HG02943 (cell line): ENCODE results near the gene CA6.
"Not testable (repeated sequence)": the region's sequence is repeated elsewhere in the genome, so short reads cannot be mapped to it uniquely, and the experiment has no call there.

Experiments used
- ATAC-seq: cut with Tn5 transposase; IDR thresholded peaks from one replicate; pipeline ENCODE4 v1.9.1; 2021; ENCODE audit warnings: mild to moderate bottlenecking, low read depth, moderate library complexity; ENCODE audit not compliant: unreplicated experiment

The CA6 gene

DNA sequence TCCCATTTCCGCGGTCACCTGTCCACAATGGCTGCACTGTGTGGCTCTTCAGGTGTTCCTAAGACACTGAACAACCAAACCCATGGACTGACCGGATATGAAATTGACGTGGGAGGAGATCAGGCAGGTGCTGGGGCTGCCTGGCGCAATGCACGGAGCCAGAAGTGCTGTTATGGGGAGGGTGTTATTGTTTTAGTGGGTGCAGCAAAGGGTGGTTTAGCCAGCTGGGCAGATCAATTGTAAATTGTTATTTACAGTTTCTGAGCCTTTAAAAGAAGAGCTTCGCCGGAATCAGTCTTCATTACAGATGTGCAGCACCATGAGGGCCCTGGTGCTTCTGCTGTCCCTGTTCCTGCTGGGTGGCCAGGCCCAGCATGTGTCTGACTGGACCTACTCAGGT is at the start of gene CA6:
Gene CA6, plus strand, starts transcription at position 301 of the 400 bp plus-strand sequence. Its CDS starts 19 bp downstream, at position 320.
- no peak for ATAC-seq

DNA sequence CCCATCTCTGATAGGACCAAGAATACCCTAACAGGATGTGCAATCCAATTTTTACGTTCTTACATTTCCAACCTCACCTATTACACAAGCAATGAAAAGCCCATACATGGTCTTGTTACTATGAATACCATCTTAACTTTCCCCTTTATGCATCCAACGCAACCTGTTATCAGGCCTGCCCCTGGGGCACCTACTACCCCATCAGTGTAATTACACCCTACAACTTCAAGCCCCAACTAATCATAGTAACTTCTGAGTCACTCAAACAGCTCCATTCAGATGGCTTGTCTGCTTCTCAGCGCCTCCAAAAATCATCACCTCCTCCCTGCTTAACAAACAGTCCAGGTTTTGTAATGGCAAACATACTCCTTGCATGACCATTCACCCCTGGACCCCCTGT is 48.9 kb upstream of the CA6 start:
- not testable (repeated sequence) for ATAC-seq

DNA sequence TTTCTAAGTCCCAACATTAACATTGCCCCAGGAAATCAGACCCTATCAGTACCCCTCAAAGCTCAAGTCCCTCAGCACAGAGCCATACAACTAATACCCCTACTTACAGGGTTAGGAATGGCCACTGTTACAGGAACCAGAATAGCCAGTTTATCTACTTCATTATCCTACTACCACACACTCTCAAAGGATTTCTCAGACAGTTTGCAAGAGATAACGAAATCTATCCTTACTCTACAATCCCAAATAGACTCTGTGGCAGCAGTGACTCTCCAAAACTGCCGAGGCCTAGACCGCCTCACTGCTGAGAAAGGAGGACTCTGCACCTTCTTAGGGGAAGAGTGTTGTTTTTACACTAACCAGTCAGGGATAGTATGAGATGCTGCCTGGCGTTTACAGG is 48.2 kb upstream of the CA6 start:
- not testable (repeated sequence) for ATAC-seq

DNA sequence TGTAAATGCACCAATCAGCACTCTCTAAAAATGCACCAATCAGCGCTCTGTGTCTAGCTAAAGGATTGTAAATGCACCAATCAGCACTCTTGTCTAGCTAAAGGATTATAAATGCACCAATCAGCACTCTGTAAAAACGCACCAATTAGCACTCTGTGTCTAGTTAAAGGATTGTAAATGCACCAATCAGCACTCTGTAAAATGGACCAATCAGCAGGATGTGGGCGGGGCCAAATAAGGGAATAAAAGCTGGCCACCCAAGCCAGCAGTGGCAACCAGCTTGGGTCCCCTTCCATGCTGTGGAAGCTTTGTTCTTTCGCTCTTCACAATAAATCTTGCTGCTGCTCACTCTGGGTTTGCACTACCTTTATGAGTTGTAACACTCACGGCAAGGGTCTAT is 47.2 kb upstream of the CA6 start:
- not testable (repeated sequence) for ATAC-seq

DNA sequence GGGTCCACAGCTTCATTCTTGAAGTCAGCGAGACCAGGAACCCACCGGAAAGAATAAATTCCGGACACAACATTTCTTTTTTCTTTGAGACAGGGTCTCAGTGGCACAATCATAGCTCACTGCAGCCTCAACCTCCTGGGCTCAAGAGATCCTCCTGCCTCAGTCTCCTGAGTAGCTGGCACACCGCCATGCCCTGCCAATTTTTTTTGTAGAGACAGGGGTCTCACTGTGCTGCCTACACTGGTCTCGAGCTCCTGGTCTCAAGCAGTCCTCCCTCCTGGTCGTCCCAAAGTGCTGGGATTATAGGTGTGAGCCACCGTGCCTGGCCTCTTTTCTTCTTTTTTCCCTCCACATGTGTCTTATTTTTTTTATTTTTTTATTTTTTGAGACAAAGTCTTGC is 46.6 kb upstream of the CA6 start:
- ATAC-seq, result no peak

DNA sequence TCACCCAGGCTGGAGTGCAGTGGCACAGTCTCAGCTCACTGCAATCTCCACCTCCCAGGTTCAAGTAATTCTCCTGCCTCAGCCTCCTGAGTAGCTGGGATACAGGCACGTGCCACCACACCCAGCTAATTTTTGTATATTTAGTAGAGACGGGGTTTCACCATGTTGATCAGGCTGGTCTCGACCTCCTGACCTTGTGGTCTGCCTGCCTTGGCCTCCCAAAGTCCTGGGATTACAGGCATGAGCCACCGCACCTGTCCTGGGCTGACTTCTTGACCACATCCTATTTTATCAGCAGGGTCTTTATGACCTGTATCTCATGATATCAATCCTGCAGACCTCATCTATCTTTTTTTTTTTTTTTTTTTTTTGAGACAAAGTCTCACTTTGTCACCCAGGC is 45.0 kb upstream of the CA6 start:
- not testable (repeated sequence) for ATAC-seq

DNA sequence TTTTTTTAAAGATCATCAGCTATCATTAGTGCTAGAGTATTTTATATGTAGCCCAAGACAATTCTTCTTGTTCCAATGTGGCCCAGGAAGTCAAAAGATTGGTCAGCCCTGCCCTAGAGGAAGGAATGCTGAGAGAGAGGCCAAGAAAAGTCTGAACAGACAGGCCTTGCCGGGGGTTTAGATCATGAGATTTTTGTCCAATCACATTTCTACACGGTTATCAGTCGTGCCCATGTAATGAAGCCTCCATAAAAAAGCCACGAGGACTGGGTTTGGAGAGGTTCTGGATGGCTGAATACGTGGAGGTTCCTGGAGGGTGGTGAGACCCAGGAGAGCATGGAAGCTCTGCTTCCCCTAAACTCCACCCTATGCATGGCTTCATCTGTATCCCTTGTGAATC is 42.9 kb upstream of the CA6 start:
- ATAC-seq, result no peak

DNA sequence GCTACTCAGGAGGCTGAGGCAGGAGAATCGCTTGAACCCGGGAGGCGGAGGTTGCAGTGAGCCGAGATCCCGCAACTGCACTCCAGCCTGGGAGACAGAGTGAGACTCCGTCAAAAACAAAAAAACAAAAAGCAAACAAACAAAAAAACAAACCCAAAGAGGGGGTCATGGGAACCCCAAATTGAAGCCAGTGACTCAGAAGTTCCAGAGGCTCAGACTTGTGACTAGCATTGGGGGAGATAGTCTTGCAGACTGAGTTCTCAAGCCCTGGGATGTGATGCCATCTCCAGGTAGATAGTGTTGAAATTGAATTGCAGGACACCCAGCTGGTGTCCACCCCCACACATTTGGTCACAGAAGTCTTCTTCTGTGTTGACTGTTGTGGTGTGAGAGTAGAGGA is 42.3 kb upstream of the CA6 start:
- no peak for ATAC-seq

DNA sequence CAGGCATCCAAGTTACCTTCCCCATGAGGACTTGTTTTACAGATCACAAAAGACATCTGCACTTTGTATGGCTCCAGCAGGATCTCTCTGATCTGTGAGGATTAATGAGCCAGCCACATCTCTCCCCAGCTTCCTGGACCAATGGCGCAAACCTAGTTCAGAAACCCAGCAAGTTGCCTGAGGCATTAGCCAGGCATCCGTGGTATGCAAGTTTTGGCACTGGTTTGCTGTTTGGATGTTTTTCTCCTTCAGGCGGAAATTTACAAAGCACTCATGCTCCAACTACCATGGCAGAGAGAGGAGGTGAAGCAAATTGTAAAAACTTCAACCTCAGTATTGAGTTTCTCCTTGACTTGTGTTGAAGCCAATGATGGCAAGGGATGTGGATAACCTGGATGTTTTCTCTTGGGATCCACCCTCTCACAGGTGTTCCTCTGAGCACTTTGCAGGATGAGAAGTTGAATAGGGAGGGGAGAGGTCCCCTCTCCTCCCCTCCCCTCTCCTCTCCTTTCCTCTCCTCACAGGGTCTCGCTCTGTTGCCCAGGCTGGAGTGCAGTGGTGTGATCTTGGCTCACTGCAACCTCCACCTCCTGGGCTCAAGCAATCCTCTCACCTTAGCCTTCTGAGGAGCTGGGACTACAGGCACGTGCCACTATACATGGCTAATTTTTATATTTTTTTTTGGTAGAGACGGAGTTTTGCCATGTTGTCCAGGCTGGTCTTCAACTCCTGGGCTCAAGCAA is 41.6 kb upstream of the CA6 start:
- ATAC-seq, result no peak

DNA sequence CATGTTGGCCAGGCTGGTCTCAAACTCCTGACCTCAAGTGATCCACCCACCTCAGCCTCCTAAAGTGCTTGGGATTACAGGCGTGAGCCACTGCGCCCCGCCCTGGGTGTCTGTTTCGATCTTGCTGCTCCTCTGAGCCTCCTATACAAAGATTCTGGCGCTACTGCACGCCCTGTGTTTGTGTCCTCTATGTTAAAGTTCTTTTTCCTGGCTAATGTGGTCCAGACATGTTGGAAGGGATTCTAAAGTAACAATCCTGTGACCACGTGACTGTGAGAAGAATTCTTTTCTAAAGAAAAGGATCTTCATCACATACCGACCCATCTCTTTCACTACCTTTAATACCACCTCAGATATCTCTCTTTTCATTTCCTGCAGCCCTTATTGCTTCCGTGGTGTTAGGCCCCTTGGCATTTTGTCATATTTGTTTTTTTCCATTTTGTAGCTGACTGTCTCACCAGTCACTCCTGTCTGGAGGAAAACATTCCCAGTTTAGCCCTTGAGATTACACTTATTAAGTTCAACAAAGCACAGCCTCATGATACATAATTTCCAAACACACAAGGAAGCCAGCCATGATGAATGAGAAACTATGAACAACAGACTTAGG is 40.0 kb upstream of the CA6 start:
- no peak for ATAC-seq

DNA sequence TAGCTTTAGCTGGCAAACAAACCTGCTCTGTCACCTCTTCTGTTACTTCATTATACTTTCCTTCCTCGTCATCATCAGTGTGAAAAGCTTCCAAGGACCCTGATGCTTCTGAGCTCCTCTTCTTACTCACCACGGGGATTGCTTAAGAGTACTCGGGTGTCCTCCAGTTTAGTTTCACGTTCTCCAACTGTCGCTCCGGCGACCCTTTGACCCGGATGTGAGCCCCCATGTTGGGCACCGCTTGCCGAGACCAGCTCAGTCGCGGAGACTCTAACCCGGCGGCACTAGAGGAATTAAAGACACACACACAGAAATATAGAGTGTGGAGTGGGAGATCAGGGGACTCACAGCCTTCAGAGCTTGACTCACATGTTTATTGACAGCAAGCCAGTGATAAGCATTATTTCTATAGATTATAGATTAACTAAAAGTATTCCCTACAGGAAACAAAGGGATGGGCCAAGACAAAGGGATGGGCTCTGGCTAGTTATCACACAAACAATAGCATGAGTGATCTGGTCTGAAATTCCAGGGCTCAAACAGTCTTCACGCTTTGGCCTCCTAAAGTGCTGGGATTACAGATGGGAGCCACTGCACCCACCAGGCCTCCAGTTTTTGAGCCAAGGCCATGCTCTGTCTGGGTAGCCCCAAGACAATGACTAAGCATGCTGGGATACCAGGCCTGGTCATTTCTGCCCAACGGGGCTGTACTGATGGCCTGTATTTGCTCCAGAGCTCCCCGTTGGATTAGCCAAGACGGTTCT is 37.1 kb upstream of the CA6 start:
- no peak for ATAC-seq

DNA sequence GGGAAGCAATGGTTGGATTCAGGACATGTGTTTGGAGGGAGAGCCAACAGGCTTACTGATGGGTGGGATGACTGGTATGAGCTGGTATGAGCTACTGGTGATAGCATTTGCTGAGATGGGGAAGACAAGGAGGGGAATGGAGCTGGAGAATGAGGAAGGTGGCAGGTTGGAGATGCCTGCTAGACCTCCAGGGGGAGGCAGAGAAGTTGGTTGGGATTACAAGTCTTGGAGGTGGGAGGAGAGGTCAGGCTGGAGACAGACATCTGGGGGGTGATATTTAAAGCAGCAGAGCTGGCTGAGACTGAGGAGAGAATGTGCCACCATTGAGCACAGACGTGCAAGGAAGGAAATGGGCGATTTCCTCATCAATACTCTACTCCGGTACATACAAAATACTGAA is 35.3 kb upstream of the CA6 start:
- no peak for ATAC-seq

DNA sequence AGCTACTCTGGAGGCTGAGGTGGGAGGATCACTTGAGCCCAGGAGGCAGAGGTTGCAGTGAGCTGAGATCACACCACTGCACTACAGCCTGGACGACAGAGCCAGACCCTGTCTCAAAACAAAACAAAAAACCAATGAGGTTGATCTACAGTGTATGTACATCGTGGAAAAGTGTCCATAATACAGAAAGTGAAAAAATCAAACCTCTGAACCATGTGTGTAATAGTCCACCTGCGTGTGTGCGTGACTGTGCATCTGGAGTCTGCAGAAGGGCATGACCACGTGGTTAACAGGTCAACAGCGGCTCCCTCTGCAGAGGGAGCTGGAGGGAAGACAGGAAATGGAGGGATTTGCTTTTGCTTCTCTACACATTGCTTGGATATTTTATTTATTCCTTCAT is 34.8 kb upstream of the CA6 start:
- no peak for ATAC-seq

DNA sequence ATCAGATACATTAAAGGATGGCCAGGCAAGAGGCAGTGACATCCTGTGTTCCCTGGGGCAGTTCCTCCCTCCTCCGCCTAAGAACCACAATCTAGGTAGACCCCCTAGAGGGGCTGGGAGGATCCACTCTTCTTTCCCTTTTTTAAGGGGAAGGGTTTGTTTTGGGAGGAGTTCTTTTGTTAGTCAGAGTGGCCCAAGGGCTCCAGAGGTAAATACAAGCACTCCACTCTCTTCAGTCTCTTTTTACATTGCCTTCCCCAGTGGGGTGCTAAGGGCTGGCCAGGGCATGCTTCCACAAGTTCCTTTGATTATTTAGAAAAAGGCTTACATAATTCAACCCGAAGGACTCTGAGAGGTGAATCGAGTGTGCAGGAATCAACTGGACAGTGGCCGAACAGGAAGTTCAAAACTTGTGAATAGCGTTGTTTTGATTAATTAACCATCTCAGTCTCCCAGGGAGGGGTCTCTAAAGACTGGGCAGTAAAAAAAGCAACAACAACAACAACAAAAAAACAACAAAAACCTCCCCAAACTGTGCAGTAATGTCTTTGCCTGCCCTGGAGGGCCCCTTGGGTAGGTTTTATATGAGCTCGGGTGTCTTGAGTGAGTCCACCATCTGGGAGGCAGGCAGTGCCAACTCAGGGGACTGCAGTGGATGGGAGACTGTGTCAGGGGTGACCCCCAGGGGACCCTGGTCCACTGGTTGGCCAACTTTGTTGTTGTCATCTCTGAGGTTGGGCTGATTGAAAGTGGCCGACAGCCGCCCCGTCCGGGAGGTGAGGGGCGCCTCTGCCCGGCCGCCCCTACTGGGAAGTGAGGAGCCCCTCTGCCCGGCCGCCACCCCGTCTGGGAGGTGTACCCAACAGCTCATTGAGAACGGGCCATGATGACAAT is 34.0 kb upstream of the CA6 start:
- ATAC-seq, result no peak

DNA sequence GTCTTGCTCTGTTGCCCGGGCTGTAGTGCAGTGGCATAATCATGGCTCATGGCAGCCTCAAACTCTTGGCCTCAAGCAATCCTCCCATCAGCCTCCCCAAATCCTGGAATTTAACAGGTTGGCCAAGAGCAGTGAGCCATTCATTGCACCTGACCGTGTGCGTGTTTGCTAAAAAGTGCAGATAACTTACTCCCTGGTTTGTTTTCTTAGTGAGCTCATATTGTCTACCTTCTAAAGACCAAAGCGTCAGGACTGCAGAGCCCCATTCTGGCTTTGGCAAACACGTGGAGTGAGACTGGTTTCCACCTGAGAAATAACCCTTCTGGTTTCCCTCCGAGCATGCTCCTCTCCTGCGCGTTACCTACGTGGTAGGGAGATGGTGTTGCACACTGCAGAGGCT is 32.2 kb upstream of the CA6 start:
- ATAC-seq, result no peak

DNA sequence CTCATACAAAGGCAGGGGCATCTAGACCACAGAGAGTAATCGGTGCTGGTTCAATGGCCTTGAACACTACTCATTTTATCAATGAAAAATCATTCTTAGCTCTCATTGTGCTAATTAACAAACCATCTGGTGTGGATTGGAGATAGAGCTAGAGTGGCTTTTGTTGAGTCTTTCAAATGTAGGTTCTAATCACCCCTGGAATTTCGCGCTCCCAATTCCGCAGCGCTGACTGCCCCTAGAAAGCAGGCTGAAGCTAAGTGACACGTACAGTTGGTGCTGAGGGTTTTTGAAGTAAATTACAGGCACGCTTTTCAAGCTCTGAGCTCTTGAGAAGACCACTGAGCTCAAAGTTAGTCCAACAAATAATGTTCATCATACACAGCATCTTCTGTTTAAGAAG is 31.2 kb upstream of the CA6 start:
- ATAC-seq, result no peak

DNA sequence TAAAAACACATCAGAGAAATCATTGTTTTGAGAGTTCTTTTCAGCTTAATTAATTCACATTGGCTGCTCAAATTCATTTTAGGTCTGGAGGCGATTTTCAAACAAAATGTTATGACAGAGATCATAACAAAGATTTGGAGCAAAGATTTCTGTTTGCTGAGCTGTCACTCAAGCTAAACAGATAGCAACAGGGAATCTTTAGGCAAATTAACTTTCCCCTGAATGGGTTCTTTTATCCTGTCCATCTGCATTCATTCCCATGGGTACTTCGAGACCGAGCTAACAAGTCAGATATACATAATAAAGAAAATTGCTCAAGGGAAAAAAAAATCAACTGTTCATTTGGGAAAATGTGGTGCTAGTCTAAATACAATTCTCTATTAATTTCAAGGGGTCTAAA is 30.2 kb upstream of the CA6 start:
- ATAC-seq, result no peak

DNA sequence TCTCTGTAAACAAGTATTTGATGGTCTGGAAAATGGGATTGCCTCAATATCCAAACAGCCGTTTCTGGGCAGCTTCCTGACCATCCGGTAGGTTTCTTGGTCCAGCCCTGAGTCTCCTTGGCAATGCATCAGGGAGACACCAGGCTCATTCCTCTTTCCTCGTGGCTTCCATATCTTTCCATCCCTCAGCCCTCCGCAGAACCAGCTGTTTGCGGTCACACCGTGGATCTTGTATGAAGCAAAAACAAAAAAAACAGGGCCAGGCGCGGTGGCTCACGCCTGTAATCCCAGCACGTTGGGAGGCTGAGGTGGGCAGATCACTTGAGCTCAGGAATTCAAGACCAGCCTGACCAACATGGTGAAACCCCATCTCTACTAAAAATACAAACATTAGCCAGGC is 28.1 kb upstream of the CA6 start:
- ATAC-seq, result not testable (repeated sequence)

DNA sequence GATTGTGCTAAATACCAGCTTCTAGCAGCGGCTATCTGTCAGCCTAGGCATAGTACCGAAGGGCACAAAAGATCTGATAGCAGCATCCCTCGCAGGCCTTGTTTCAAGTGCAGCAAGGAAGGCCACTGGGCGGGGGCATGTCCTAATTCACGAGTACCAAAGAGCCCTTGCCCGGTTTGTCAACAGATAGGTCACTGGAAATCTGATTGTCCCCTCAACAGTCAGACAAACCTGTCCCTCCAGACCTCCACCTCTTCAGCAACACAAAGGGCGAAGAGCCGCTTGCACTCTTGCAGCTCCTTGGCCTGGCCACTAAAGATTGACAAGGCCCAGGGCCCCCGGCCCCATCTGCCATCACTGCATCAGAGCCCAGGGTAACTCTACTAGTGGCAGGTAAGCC is 22.7 kb upstream of the CA6 start:
- ATAC-seq, result no peak

DNA sequence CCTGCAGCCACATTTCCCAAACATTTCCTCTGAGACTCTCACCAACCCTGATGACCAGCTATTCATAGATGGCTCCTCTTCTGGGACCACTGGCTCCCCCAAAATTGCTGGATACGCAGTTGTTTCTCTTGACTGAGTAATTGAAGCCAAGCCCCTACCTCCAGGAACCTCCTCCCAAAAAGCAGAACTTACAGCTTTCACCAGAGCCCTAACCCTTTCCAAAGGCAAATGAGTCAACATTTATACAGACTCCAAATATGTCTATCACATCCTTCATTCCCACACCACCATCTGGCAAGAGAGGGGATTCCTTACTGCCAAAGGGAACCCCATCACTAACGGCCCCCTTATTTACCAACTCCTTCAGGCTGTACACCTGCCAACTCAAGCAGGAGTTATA is 20.3 kb upstream of the CA6 start:
- ATAC-seq, result no peak

DNA sequence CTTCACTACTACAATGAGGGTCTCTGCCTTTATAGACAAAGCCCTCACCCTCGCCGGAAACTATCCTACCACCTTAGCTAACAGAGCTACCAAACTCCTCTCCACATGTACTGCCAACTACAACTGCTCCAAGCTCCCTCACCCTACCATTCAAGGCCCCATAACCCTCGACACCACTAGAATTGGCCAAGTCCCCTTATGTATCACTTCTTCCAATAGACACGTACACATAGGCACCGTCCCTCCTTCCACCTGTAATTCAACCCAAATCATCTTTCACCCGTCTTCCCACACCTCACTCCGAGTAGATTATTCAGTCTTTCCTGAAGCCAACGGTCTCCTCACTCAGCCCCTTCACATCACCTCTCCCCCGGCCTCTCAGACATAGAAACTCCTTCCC is 19.7 kb upstream of the CA6 start:
- no peak for ATAC-seq
